Neural crest cell (in vitro differentiated cells): Measurements from ENCODE around the gene EYS. TPM values are rescaled to one million over a fixed set of nuclear protein-coding genes. Genes with fewer than 3 reads are reported as not detected.

Source experiments
- DNase-seq: peaks from one replicate; pipeline ENCODE4 v3.0.0; 2021; ENCODE audit warnings: low read depth, mixed read lengths, low spot score
- H3K27ac Mint-ChIP-seq: one replicate; pipeline ENCODE4 v1.8.0; 2021; ENCODE audit warnings: mild to moderate bottlenecking, mixed read lengths; ENCODE audit not compliant: unreplicated experiment
- H3K27me3 Mint-ChIP-seq: 2 replicates; pipeline ENCODE4 v1.8.0; 2021; ENCODE audit warnings: low read depth, mild to moderate bottlenecking, mixed read lengths
- H3K36me3 Mint-ChIP-seq: 2 replicates; pipeline ENCODE4 v1.8.0; 2021; ENCODE audit warnings: low read depth, mild to moderate bottlenecking, mixed read lengths
- H3K4me1 Mint-ChIP-seq: 2 replicates; pipeline ENCODE4 v1.8.0; 2021; ENCODE audit warnings: mixed read lengths
- H3K4me3 Mint-ChIP-seq: one replicate; pipeline ENCODE4 v1.8.0; 2021; ENCODE audit warnings: mild to moderate bottlenecking, mixed read lengths
- H3K9me3 Mint-ChIP-seq: 2 replicates; pipeline ENCODE4 v1.8.0; 2021; ENCODE audit warnings: mixed read lengths
- total RNA-seq: library from RNA; stranded (reverse); gene quantifications from 2 replicates; pipeline ENCODE4 v1.2.1, GENCODE V29; 2021
- TF ChIP-seq, protein P1 (sequence below): fragments of 200-600 bp; sonication (generic); conservative IDR thresholded peaks from 2 replicates; pipeline ENCODE4 v1.5.0; 2021; ENCODE audit warnings: antibody characterized with exemption, mild to moderate bottlenecking

EYS gene
- total RNA-seq, 1 donor from 2014 or later = 0.40 TPM

- Mint-ChIP-seq H3K27me3 (no peaks in the 10 kb centered on the region), H3K4me1 (peaks cover 4% of the 10 kb centered on the region), H3K27ac (no peak overlapping the region), H3K4me3 (no peak overlapping the region), H3K36me3 (peaks cover 27% of the 10 kb centered on the region), H3K9me3 (no peaks in the 10 kb centered on the region)
- TF ChIP-seq, protein P1, sequence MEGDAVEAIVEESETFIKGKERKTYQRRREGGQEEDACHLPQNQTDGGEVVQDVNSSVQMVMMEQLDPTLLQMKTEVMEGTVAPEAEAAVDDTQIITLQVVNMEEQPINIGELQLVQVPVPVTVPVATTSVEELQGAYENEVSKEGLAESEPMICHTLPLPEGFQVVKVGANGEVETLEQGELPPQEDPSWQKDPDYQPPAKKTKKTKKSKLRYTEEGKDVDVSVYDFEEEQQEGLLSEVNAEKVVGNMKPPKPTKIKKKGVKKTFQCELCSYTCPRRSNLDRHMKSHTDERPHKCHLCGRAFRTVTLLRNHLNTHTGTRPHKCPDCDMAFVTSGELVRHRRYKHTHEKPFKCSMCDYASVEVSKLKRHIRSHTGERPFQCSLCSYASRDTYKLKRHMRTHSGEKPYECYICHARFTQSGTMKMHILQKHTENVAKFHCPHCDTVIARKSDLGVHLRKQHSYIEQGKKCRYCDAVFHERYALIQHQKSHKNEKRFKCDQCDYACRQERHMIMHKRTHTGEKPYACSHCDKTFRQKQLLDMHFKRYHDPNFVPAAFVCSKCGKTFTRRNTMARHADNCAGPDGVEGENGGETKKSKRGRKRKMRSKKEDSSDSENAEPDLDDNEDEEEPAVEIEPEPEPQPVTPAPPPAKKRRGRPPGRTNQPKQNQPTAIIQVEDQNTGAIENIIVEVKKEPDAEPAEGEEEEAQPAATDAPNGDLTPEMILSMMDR = no peak
- DNase-seq = no peak
These were observed 2021.3 kb downstream of the EYS start for GRCh38 chr6:63685446-63686379.

DNA sequence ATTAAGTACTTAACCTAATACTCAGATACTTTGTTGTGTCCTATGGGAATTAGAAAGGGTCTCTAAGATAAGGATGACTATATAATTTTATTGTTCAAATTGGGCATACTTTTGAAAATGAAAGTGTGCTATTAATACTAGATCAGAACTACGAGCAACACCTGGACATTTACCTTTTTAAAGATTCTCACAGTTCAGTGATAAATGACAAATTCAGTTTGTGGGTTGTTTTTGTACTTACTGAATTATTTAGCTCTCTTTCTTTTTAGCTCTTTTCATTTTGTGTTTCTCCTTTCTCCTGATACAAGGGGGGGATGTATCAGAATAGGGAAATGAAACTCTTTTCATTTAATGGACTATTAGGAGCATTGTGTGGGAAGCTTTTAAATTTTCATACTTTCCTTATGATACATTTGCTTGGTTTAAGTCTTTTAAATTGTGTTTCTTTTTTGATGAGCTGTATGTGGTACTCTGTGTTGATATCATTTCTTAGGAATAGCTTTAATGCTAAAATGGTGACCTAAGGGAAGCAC lies 2023.9 kb downstream of the EYS start:
- Mint-ChIP-seq H3K4me1 (no peaks in the 10 kb centered on the region), H3K36me3 (peaks cover 29% of the 10 kb centered on the region), H3K27ac (peak overlapping the region; percentile 39), H3K27me3 (no peaks in the 10 kb centered on the region), H3K9me3 (no peaks in the 10 kb centered on the region), H3K4me3 (no peak overlapping the region)
- TF ChIP-seq, protein P1 = no peak
- DNase-seq = no peak

GRCh38 chr6:63677282-63677681 lies 2029.7 kb downstream of the EYS start:
- no peaks in the 10 kb centered on the region for H3K4me1 Mint-ChIP-seq
- H3K36me3 Mint-ChIP-seq = peaks cover 16% of the 10 kb centered on the region
- H3K27me3 Mint-ChIP-seq = no peaks in the 10 kb centered on the region
- H3K4me3 Mint-ChIP-seq = no peak overlapping the region
- peaks cover 4% of the 10 kb centered on the region for H3K9me3 Mint-ChIP-seq
- no peak overlapping the region for H3K27ac Mint-ChIP-seq
- TF ChIP-seq, protein P1 = no peak
- DNase-seq = no peak

DNA sequence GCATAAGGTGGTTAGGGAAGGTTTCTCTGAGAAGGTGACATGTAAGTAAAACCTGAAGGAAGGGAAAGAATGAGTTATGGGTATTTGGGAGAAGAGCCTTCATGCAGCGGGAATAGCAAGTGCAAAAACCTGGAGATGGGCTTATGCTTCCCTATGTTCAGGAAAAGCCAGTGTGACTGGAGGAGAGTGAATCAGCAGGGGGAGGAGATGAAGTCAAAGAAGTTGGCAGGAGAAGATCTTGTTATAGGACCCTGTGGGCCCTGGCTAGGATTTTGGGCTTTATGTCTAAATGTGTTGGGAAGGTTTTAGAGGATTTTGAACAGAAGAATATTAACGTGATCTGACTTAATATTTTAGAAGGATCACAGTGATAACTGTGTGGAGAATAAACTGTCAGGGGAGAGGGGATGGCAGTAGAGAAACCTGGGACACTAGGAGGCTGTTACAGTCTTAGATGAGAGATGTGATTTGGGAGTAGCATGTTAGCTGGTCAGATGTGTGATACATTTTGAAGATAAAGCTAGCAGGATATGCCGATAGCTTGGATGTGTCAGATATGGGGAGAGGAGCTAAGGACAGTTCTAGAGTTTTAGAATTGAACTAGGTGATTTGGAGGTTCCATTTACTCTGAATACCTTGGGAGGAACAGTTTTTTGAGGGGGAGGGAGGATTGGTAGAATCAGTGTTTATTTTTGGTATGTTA lies 2030.5 kb downstream of the EYS start:
- no peak overlapping the region for H3K4me3 Mint-ChIP-seq
- peaks cover 16% of the 10 kb centered on the region for H3K36me3 Mint-ChIP-seq
- DNase-seq = no peak
- H3K27me3 Mint-ChIP-seq = no peaks in the 10 kb centered on the region
- H3K9me3 Mint-ChIP-seq = peaks cover 4% of the 10 kb centered on the region
- TF ChIP-seq, protein P1 = no peak
- H3K27ac Mint-ChIP-seq = no peak overlapping the region
- H3K4me1 Mint-ChIP-seq = no peaks in the 10 kb centered on the region

DNA sequence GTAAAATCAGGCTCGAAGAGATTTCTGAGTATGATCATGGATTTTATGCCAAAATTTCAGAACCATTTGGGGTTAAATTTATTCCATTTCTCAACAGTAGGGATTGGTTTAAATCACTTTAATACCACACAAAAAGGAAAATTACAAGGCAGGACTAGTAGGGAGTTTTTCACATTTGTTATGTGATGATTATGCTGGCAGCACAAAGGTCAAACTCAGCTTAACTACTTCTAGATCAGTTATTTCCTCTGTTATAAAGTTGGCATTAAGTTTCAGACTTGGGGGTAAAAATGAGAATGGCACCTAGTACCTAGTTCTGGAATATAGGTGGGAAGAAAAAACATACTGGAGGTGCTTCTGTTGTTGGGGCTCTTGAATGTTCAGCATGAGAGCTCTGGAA lies 2031.9 kb downstream of the EYS start:
- Mint-ChIP-seq H3K9me3 (peaks cover 4% of the 10 kb centered on the region), H3K4me1 (no peaks in the 10 kb centered on the region)

More for the DNA sequence above, 2031.9 kb downstream of the EYS start:
- Mint-ChIP-seq H3K36me3 (peaks cover 11% of the 10 kb centered on the region), H3K27ac (no peak overlapping the region), H3K27me3 (no peaks in the 10 kb centered on the region), H3K4me3 (no peak overlapping the region)
- TF ChIP-seq, protein P1 = no peak
- no peak for DNase-seq
